Caco-2 (cell line): ENCODE measurements around the gene UBE2V1. TPM values are rescaled to one million over a fixed set of nuclear protein-coding genes. Genes with fewer than 3 reads are reported as not detected.

Source experiments
- BruUV-seq: library from RNA; stranded (reverse); fragments of 400-500 nt; replicated peaks from 2 replicates; lab custom pipeline; 2021; lab: Mats Ljungman, UMichigan
- CTCF ChIA-PET: fragments of 300-600 bp; sonication (Branson Sonifier 250); formaldehyde crosslinking; loops from one replicate; lab custom pipeline; 2022; ENCODE audit warnings: antibody characterized with exemption; lab: Charles Lee
- POLR2A ChIA-PET: fragments of 300-600 bp; sonication (Branson Sonifier 250); formaldehyde crosslinking; loops from one replicate; lab custom pipeline; 2022; ENCODE audit warnings: antibody characterized with exemption; lab: Charles Lee
- DNase-seq, 2 experiments: peaks; one replicate each; pipeline versions ENCODE4 v3.0.0 to v3.0.0-alpha.2; 2020 to 2022
- H3K27me3 ChIP-seq: replicated peaks from 2 replicates; pipeline ENCODE4 v1.6.0; 2011; ENCODE audit warnings: low read length; ENCODE audit not compliant: control insufficient read depth, insufficient read depth
- H3K36me3 ChIP-seq: 2 replicates; pipeline ENCODE4 v1.5.1; 2011; ENCODE audit warnings: low read length; ENCODE audit not compliant: control insufficient read depth, insufficient read depth
- H3K4me1 ChIP-seq: fragments of 250-450 bp; sonication (Bioruptor Pico); 2 replicates; pipeline ENCODE4 v1.5.1; 2020; ENCODE audit warnings: mild to moderate bottlenecking
- H3K4me3 ChIP-seq: 2 replicates; pipeline ENCODE4 v1.5.1; 2011; ENCODE audit warnings: low read depth, mild to moderate bottlenecking, control low read depth, low read length
- H3K9me3 ChIP-seq: fragments of 250-450 bp; sonication (Bioruptor Pico); 2 replicates; pipeline ENCODE4 v1.5.1; 2020; ENCODE audit warnings: mild to moderate bottlenecking, moderate library complexity
- H3K27ac Mint-ChIP-seq: one replicate; pipeline ENCODE4 v1.8.0; 2022; ENCODE audit warnings: mixed read lengths; ENCODE audit not compliant: unreplicated experiment
- H3K27me3 Mint-ChIP-seq: one replicate; pipeline ENCODE4 v1.8.0; 2022; ENCODE audit warnings: mixed read lengths; ENCODE audit not compliant: insufficient read depth, unreplicated experiment
- H3K36me3 Mint-ChIP-seq: one replicate; pipeline ENCODE4 v1.8.0; 2022; ENCODE audit warnings: mild to moderate bottlenecking, mixed read lengths; ENCODE audit not compliant: insufficient read depth, unreplicated experiment
- H3K4me1 Mint-ChIP-seq: one replicate; pipeline ENCODE4 v1.8.0; 2022; ENCODE audit warnings: low read depth, mixed read lengths; ENCODE audit not compliant: unreplicated experiment
- H3K4me3 Mint-ChIP-seq: one replicate; pipeline ENCODE4 v1.8.0; 2022; ENCODE audit warnings: mild to moderate bottlenecking, moderate library complexity, mixed read lengths; ENCODE audit not compliant: unreplicated experiment
- H3K9me3 Mint-ChIP-seq: one replicate; pipeline ENCODE4 v1.8.0; 2022; ENCODE audit warnings: mixed read lengths; ENCODE audit not compliant: unreplicated experiment
- CTCF ChIP-seq, 2 experiments: fragments of 200-600 bp in 1 of 2; IDR thresholded peaks; 1 replicate in 1 of 2; 2 replicates in 1 of 2; pipeline versions ENCODE4 v1.5.1 to v1.8.0; 2011 to 2022; ENCODE audit warnings: antibody characterized with exemption in 1 of 2, control low read depth in 1 of 2, inconsistent platforms in 1 of 2, low read depth in 1 of 2, low read length in 1 of 2, mild to moderate bottlenecking in 1 of 2, moderate library complexity in 1 of 2; ENCODE audit not compliant: insufficient read depth in 1 of 2, severe bottlenecking in 1 of 2, unreplicated experiment in 1 of 2
- intact Hi-C: fragments of 100-400 bp; cut with micrococcal nuclease; formaldehyde crosslinking; loops from one replicate; pipeline ENCODE4 v1.10.0; 2022; ENCODE audit not compliant: unreplicated experiment
- total RNA-seq: library from RNA; stranded (reverse); gene quantifications from 2 replicates; pipeline ENCODE4 v1.2.3, GENCODE V29; 2022

Gene UBE2V1
- total RNA-seq, 1 experiment from 2014 or later: 485 TPM

- peaks cover 14% of the 10 kb centered on the region for H3K4me1 Mint-ChIP-seq
- CTCF ChIA-PET: interaction anchor here (0.6 to 1.4 kb wide), 4 partner anchors 10 to 840 kb away, joined by 3 to 4 read pairs (median 4); no protein-coding TSS in a partner anchor
- POLR2A ChIA-PET: interaction anchor here (0.6 to 1.0 kb wide), 2 partner anchors 41 to 260 kb away, joined by 3 read pairs; no protein-coding TSS in a partner anchor
Observed at GRCh38 chr20:50058662-50059402, 54.1 kb downstream of the UBE2V1 start.

GRCh38 chr20:50057714-50058053 is 55.3 kb downstream of the UBE2V1 start:
- Mint-ChIP-seq H3K9me3 (no peaks in the 10 kb centered on the region), H3K27ac (no peak overlapping the region), H3K4me1 (peaks cover 14% of the 10 kb centered on the region), H3K27me3 (no peaks in the 10 kb centered on the region), H3K36me3 (no peaks in the 10 kb centered on the region), H3K4me3 (no peak overlapping the region)
- POLR2A ChIA-PET: no interaction called here
- Histone ChIP-seq H3K4me1 (peaks cover 6% of the 10 kb centered on the region; the same call in 1 of the 2 replicates), H3K4me3 (no peak overlapping the region), H3K9me3 (no peaks in the 10 kb centered on the region), H3K27me3 (no peaks in the 10 kb centered on the region), H3K36me3 (no peaks in the 10 kb centered on the region)
- no TSS peak for BruUV-seq
- DNase-seq: no peak
- TF ChIP-seq CTCF (IDR thresholded peaks at IDR 0.05; ENCODE audit: insufficient read depth in 1 of 2, low read depth in 1 of 2, low read length in 1 of 2, severe bottlenecking in 1 of 2, unreplicated experiment in 1 of 2): no peak
- intact Hi-C loops: no loop called here
- CTCF ChIA-PET: no interaction called here

More at GRCh38 chr20:50058662-50059402, 54.1 kb downstream of the UBE2V1 start:
- intact Hi-C loops: no loop called here
- TF ChIP-seq CTCF (IDR thresholded peaks at IDR 0.05; ENCODE audit: insufficient read depth in 1 of 2, low read depth in 1 of 2, low read length in 1 of 2, severe bottlenecking in 1 of 2, unreplicated experiment in 1 of 2): no peak
- no peaks in the 10 kb centered on the region for H3K36me3 Mint-ChIP-seq
- H3K4me3 ChIP-seq: no peak overlapping the region
- H3K27ac Mint-ChIP-seq: no peak overlapping the region
- no peak for DNase-seq
- no TSS peak for BruUV-seq
- H3K36me3 ChIP-seq: no peaks in the 10 kb centered on the region
- H3K4me3 Mint-ChIP-seq: no peak overlapping the region
- no peaks in the 10 kb centered on the region for H3K27me3 Mint-ChIP-seq
- H3K4me1 ChIP-seq: peaks cover 6% of the 10 kb centered on the region; the same call in 1 of the 2 replicates
- no peaks in the 10 kb centered on the region for H3K27me3 ChIP-seq
- no peaks in the 10 kb centered on the region for H3K9me3 Mint-ChIP-seq
- no peaks in the 10 kb centered on the region for H3K9me3 ChIP-seq

GRCh38 chr20:50056951-50057713 is 55.8 kb downstream of the UBE2V1 start:
- POLR2A ChIA-PET: no interaction called here
- no peak overlapping the region for H3K4me3 ChIP-seq
- TF ChIP-seq CTCF (IDR thresholded peaks at IDR 0.05; ENCODE audit: insufficient read depth in 1 of 2, low read depth in 1 of 2, low read length in 1 of 2, severe bottlenecking in 1 of 2, unreplicated experiment in 1 of 2): no peak
- no peak overlapping the region for H3K27ac Mint-ChIP-seq
- CTCF ChIA-PET: interaction anchor here (0.6 to 1.5 kb wide), 2 partner anchors 78 to 121 kb away, joined by 3 to 9 read pairs; no protein-coding TSS in a partner anchor
- no peaks in the 10 kb centered on the region for H3K9me3 ChIP-seq
- peaks cover 14% of the 10 kb centered on the region for H3K4me1 Mint-ChIP-seq
- intact Hi-C loops: no loop called here
- no peaks in the 10 kb centered on the region for H3K36me3 Mint-ChIP-seq
- no peaks in the 10 kb centered on the region for H3K27me3 ChIP-seq
- no peaks in the 10 kb centered on the region for H3K9me3 Mint-ChIP-seq
- H3K4me1 ChIP-seq: peaks cover 6% of the 10 kb centered on the region; the same call in 1 of the 2 replicates
- BruUV-seq: no TSS peak
- no peak overlapping the region for H3K4me3 Mint-ChIP-seq
- H3K27me3 Mint-ChIP-seq: no peaks in the 10 kb centered on the region
- DNase-seq: no peak
- no peaks in the 10 kb centered on the region for H3K36me3 ChIP-seq
